ENCODE measurements around the gene COPG1.
A peak's percentile ranks its signal among the peaks of the same experiment; 100 is the strongest.

Gene COPG1

DNA sequence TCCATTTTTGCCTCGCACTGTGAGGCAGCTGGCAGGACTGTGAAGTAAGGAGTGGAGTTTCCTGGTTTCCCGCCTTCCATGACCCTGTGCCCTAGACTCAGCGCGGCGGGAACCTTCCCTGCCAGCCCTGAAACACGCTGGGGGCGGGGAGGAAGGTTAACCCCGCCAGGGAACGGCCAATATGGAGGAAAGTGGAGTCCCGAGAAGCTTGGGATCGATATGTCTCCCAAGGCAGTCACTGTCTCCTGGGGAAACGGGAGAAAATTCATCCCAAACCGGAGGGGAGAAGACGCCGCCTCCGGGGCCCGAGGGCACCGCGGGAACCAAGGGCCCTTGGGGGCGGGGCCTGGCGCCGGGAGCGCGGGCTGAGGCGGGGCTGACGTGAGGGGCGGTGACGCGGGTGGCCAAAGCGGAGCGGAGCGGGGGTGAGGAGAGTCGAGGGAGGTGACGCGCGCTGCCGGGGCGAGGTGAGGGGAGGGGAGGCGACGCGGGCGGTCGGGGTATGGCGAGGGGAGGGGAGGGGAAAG, 29.1 kb downstream of the COPG1 start, which contains the start of gene HMCES:
HMCES (plus strand) TSS at position 432 of the 527 bp plus-strand sequence. CDS start 863 bp downstream, outside the sequence.
- FAIRE-seq (no peak), DNase-seq (ENCODE audit: insufficient read length, low spot score) (peak; percentile 75)
- TF ChIP-seq, protein P1, sequence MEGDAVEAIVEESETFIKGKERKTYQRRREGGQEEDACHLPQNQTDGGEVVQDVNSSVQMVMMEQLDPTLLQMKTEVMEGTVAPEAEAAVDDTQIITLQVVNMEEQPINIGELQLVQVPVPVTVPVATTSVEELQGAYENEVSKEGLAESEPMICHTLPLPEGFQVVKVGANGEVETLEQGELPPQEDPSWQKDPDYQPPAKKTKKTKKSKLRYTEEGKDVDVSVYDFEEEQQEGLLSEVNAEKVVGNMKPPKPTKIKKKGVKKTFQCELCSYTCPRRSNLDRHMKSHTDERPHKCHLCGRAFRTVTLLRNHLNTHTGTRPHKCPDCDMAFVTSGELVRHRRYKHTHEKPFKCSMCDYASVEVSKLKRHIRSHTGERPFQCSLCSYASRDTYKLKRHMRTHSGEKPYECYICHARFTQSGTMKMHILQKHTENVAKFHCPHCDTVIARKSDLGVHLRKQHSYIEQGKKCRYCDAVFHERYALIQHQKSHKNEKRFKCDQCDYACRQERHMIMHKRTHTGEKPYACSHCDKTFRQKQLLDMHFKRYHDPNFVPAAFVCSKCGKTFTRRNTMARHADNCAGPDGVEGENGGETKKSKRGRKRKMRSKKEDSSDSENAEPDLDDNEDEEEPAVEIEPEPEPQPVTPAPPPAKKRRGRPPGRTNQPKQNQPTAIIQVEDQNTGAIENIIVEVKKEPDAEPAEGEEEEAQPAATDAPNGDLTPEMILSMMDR (IDR thresholded peaks at IDR 0.05; ENCODE audit: insufficient read depth, missing control alignments) = no peak

DNA sequence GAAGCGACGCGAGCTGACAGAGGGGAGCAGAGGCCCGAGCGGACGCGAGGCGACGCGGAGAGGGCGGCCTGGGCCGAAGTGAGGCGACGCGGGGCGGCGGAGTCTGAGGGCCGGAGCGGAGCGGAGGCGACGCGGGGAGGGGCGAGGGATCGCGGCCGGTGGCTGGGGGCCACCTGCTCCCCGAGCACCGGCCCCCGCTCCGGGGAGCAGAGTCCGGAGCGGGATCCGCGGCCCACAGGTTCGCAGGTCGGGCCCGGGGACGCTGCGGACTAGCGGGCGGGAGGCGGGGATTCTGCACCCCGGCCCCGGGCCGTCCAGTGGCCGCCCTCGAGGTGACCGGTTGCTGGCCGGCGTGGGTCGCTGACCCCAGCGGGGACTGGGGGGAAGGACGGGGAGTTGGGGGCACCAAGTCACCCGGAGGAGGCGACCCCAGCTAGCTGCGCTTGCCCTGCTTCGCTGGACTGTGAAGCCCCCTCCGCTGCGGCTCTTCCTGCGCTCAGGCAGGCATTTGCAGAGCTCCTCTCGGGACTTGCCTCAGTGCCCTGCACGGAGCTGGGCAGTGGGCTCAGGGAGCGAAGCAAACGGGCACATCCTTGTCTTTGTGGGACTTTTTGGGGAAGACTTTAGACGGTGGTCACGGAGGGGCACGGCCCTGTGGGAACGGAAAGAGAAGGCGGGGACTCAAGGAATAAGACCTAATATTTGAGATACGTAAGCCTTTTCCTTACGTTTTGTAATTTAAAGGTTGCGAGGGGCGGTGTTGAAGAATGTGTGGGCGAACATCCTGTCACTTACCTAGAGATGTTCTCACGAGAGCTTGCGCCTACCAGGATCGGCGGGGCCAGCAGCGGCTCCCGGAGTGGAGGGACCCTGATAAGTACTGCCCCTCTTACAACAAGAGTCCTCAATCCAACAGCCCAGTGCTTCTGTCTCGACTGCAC, 29.8 kb downstream of the COPG1 start:
- DNase-seq (ENCODE audit: insufficient read length, low spot score) = peak; percentile 28

DNA sequence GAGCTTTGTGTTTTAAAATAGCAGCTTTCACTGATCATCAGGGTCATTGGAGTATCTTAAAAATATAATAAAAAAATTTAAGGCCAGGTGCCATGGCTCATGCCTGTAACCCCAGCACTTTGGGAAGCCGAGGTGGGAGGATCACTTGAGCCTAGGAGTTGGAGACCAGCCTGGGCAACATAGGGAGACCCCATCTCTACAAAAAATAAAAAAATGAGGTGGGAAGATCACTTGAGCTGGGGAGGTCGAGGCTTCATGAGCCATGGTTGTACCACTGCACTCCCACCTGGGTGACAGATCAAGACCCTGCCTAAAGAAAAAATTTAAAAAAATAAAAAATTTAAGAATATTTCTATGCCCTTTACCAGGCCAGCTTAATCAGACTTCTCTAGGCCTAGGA, 30.8 kb downstream of the COPG1 start:
- TF ChIP-seq, protein P1 (IDR thresholded peaks at IDR 0.05; ENCODE audit: insufficient read depth, missing control alignments) = no peak
- no peak for FAIRE-seq
- no peak for DNase-seq (ENCODE audit: insufficient read length, low spot score)

More for the DNA sequence above, 29.8 kb downstream of the COPG1 start:
- no peak for FAIRE-seq
- TF ChIP-seq, protein P1 (IDR thresholded peaks at IDR 0.05; ENCODE audit: insufficient read depth, missing control alignments) = no peak

DNA sequence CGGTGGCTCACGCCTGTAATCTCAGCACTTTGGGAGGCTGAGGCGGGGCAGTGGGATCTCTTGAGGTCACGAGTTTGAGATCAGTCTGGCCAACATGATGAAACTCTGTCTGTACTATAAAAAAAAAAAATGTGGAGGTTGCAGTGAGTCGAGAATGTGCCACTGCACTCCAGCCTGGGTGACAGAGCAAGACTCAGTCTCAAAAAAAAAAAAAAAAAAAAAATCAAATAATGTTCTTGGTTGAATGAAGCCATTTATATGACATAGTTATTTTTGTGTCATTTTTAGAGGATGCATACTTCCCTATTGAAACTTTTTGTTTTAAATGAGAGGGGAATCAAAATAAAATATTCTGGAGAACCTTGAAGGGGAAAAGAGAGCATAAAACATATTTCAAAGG, 32.3 kb downstream of the COPG1 start:
- FAIRE-seq (no peak), DNase-seq (ENCODE audit: insufficient read length, low spot score) (no peak)
- TF ChIP-seq, protein P1 (IDR thresholded peaks at IDR 0.05; ENCODE audit: insufficient read depth, missing control alignments) = no peak

DNA sequence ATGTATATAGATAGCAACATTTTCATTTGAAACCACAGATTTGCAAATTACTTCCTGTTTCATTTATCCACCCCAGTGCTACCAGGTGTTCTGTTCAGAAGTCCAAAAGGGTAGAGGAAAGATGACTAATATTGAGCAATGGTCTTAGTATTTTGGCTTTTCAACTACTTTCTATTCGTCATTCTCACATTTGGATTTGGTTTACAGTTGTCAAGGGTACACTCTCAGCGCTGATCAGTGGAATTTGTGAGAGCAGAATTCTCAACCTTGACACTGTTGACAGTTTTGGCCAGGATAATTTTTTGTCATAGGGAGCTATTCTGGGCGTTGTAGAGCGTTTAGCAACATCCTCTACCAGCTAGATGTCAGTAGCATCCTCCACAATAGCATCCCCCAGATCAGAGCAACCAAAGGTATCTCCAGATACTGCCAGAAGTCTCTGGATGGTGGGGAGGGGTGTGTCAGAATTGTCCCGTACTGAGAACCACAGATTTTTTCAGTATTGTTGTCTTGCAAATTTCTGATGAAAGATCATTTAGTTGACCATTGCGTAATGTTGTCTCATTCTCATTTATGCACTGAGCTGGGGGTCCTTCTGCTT, 33.4 kb downstream of the COPG1 start:
- DNase-seq (ENCODE audit: insufficient read length, low spot score) (no peak), FAIRE-seq (no peak)
- TF ChIP-seq, protein P1 (IDR thresholded peaks at IDR 0.05; ENCODE audit: insufficient read depth, missing control alignments) = no peak

DNA sequence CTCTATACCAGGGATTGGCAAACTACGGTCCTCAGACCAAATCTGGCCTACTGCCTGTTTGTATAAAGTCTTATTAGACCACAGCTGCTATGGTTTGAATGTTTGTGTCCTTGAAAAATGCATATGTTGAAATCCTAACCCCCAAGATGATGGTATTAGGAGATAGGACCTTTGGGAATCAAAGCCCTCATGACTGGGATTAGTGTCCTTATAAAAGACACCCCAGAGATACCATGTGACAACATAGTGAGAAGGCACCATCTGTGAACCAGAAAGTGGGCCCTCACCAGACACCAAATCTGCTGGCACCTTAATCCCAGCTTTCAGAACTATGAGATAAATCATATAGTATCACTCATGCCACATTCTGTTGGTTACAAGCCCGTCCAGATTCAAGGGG, 36.7 kb downstream of the COPG1 start:
- DNase-seq (ENCODE audit: insufficient read length, low spot score) (no peak), FAIRE-seq (peak; percentile 88)
- TF ChIP-seq, protein P1 (IDR thresholded peaks at IDR 0.05; ENCODE audit: insufficient read depth, missing control alignments) = no peak
